Dedifferentiated amniotic fluid mesenchymal stem cell (primary cell): Measurements from ENCODE around the gene RPS6KA5.
"Not testable (repeated sequence)": the region's sequence is repeated elsewhere in the genome, so short reads cannot be mapped to it uniquely, and the experiment has no call there.

Source experiments
- DNase-seq: peaks from one replicate; pipeline ENCODE4 v3.0.0-alpha.2; 2016; ENCODE audit errors: extremely low spot score

The RPS6KA5 gene

DNA sequence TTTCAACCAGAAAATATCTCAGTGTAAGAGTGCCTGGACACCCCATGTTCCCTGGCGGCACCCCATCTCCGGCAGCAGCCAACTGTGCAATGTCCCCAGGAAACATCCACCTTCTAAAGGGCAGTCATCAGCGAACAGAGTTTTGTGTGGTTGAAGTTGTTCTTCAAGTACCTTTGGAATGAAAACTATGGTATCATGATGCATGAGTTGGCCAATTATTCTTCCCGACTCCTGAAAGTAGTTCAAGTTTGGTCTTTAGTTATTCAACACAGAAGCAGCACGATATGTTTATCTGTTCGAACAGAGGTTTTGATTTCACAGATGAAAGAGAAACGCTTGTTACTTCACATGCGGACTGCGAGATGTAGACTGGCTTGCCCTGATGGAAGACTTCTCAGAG, 223.1 kb downstream of the RPS6KA5 start:
- no peak for DNase-seq

DNA sequence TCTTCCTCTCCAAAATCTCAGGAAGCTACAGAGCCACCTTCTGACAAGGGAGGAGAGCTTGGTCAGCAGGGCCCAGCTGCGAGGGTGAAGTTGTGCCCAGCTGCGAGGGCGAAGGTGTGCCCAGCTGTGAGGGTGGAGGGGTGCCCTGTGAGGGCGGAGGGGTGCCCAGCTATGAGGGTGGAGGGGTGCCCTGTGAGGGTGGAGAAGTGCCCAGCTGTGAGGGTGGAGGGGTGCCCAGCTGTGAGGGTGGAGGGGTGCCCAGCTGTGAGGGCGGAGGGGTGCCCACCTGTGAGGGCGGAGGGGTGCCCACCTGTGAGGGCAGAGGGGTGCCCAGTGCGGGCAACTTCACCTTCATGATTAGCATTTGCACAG, 223.8 kb downstream of the RPS6KA5 start:
- DNase-seq, result no peak

DNA sequence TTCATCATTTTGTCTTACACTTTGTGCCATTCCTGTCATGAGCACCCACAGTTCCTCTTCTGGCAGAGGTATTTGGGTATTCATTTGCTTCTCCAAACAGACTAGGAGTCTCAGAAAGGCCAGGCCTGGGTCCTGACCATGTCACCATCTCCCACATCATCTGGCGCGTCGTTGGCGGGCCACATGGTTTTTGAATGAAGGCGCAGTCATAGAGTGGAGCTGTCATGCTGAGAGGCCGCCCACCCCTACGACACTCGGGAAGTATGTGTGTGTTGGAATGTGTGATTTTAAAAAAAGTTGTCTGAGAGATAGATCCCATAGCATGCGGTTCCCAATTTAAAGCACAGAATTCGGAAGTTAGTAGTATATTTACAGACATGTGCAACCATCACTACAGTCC, 228.6 kb downstream of the RPS6KA5 start:
- no peak for DNase-seq

DNA sequence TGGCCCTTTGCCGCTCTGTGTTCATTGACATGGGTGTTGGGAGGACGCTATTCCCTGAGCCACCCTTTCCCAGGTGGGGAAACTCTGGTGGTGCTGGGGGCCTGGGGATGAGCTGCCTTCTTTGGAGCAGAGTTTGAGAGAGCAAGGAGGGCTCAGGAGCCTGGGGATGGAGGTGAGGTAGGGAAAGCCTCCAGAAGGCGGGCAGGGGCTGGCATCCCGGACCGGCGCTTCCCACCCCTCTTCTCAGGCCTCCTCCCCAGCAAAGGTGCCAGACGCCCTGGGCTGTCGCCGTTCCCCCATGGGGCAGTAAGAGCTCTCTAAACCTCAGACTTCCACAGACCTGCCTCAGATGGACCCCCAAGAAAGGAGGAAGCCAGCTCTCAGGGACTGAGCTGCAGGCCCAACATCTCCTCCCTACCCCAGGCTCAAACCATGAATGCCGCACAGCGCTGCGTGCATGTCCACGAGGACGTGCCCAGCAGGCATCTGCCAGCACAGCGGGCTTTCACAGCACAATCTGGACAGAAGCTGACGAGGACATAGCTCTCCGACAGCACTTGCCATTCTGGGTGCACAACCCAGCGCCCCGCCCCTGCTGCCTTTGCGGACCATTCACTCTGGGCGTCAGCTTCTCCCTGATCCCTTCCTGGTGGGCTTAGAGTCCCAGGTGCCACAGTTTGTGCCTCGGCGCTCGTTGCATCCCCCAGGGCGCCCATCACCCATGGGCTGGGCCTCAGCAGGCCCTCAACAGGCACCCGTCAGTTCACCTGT, 229.3 kb downstream of the RPS6KA5 start:
- DNase-seq, result no peak

DNA sequence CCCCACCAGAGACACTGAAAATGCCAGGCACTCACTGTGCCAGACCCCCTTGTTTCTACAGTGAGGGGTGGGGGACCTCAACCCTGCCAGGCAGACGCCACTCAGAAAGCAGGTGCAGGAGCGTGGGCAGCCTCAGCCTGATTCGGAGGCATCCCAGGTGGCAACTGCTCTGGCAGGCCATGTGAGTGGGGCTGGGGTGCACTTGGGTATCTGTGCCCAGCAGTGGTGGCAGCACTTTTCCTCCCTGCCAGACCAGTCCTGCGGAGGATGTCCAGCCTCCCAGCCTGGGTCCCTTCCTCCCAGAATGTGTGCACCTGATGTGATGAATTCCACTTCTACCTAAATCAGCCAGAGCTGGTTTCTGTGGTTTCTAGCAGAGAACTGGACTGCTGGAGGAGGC, 230.8 kb downstream of the RPS6KA5 start:
- DNase-seq, result no peak

DNA sequence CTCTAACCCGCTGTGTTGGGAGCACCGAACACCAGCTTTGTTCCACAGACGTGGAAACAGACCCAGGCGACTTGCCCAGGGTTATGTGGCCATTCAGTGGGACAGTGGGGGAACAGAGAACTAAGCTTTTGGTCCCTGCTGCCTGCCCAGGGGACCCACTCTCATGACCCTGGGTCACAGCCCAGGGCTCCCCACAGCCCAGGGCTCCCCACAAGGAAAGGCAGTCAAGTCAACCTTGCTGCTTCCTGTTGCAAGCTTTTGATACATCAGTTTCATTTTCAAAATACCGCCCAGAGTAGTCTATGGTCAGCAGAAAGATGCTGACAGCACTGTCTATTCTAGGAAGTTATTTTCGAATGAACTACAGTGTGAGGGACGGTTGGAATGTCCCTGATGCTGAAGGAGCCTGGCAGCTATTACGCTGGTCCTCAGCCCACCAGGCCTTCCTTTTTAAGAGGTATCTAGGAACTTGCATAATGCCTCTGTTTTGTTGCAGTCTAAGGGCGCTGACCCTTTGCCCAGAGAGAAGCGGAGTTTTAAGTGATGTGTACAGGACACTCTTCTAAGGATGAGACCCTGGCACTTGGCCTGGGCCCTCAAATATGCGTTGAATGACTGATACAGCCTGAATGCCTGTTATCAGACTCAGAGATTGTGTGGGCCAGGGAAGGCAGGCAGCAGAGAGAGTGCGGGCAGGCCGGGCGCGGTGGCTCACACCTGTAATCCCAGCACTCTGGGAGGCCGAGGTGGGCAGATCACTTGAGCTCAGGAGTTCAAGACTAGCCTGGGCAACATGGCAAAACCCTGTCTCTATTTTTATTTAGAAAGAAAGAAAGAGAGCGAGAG, 231.6 kb downstream of the RPS6KA5 start:
- no peak for DNase-seq

DNA sequence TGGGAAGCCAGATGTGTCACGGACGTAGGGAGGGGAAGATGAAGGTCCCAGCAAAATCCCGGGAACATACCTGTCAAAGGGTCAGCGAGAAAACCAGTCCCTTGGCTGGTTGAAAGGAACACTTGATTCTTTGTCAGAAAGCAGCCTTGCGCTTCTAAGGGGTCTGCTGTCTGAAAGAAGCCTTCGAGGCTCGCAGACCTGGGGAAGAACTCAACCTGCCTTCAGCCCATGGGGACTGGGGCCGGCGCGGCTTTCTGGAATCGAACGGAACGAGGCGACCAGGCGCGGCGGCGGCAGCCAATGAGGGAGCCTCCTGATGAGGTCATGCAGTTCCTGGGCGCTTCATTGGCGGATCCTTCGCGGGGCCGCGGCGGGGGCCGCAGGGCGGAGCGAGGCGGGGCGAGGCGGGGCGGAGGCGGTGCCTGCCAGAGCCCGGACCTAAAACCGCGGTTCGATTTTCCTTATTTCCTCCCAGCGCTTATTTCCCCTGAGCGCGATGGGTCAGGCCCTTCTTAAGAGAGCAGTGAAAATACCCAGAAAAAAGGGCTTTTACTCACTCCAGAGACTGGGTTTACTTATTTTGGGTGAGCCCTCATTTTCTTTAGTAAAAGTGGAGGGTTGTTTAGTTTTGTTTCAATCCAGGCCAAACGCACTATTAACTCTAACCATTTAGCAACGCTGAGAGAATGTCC, 232.4 kb downstream of the RPS6KA5 start:
- peak; percentile 81 for DNase-seq

DNA sequence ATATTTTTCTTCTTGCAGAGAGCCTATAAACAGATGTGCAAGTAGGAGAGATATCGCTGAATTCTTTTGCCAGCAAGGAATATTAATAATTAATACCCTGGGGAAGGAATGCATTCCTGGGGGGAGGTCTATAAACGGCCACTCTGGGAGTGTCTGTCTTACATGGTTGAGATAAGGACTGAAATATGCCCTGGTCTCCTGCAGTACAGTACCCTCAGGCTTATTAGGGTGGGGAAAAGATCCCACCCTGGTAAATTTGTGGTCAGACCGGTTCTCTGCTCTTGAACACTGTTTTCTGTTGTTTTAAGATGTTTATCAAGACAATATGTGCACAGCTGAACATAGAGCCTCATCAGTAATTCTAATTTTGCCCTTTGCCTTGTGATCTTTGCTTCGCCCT, 236.9 kb downstream of the RPS6KA5 start:
- DNase-seq, result not testable (repeated sequence)

DNA sequence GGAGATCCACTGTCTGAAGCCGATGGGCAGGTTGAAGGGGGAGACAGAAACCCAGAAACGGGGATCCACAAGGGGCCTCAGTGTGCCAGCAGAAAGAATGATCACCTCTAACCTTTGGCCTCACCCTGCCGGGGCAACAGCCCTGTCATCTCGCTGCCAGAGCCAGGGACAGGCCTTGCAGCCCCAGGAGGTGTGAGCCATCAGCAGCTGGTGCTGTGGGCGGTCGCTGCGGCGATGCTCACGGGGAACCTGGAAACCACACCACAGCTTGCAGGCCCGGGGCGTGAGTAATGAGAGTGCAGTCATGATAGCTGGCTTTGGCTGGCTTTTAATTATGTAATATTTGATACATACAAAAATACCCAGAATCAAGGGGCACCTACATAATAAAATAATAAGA, 239.5 kb downstream of the RPS6KA5 start:
- no peak for DNase-seq

DNA sequence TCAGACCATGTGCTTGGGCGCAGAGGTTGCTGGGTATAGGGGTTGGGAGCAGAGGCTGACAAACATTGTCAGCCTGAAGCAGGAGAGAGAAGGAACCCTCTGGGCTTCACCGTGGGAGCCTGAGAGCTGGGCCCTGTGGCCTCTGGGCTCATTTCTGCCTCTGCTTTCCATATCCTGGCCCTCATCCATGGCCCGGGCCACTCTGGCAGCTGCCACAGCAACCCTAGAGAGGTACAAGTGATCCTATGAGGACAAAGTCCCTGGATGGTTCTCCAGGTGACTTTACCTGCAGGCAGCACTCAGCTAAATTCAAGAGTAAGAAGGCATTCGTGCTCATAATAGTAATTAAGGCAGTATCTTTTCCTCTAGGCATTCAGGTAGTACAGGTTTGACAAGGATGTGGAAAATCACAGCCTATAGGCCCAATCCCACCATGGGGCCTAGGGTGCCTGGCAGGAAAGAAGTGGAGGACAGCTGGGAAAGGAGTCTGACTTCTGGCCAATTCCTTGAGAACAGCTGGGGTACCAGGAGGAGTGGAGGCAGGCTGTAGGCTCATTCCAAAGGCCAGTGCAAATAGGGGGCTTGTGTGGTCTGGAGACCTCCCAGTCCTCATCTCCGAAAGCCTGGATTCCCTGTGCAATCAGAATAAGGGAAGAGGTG, 240.6 kb downstream of the RPS6KA5 start:
- no peak for DNase-seq

DNA sequence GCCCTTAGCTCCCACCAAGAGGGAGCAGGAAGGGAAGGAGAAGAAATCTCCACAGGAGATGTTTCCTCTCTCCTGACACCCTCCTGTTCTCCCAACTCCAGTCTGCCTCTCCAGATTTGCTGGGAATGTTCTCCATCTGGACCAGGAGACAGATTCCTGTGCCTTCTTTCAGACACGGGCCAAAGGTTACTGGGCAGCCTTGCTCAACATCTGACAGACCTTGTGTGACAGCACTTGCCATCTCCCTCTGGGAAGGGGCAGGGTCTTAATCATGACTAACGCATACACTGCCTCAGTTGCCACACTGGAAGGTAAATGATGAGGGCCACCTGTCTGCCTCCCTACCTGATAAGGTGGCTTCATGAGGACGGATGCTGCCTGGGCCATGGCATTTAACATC, 241.7 kb downstream of the RPS6KA5 start:
- no peak for DNase-seq

DNA sequence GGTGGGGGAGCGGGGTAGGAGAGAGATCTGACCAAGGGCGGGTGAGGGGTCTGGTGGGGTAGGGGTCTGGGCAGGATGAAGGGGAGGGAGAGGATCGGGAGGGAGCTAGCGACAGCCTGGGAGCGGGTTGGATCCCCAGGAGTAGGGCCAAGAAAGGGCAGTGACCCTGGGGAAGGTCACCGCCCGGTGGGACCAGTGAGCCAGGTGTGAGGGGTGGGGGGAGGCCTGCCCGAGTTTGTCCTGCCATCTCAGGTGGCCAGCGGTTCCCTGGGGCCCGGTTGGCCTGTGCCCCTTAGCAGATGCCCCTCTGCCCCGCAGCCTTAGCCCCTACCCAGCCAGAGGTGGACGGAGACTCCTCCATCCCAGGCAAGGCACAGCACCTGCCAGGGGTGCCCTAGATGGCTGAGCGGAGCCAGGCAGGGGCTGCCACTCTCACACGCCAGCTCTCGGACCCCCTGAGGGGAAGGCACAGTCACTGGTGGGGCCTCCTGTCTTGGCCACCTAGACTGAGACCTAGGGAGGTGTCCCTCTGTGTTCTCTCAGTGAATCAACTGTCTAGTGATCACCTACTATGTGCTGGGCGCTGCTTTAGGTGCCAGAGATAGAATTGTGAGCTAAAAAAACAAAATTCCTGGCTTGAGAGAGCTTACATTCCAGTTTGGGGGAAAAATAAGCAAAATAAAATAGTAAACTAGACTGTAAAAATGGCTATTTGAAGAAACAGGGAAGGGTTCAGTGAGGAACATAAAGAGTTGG, 243.6 kb downstream of the RPS6KA5 start:
- no peak for DNase-seq

DNA sequence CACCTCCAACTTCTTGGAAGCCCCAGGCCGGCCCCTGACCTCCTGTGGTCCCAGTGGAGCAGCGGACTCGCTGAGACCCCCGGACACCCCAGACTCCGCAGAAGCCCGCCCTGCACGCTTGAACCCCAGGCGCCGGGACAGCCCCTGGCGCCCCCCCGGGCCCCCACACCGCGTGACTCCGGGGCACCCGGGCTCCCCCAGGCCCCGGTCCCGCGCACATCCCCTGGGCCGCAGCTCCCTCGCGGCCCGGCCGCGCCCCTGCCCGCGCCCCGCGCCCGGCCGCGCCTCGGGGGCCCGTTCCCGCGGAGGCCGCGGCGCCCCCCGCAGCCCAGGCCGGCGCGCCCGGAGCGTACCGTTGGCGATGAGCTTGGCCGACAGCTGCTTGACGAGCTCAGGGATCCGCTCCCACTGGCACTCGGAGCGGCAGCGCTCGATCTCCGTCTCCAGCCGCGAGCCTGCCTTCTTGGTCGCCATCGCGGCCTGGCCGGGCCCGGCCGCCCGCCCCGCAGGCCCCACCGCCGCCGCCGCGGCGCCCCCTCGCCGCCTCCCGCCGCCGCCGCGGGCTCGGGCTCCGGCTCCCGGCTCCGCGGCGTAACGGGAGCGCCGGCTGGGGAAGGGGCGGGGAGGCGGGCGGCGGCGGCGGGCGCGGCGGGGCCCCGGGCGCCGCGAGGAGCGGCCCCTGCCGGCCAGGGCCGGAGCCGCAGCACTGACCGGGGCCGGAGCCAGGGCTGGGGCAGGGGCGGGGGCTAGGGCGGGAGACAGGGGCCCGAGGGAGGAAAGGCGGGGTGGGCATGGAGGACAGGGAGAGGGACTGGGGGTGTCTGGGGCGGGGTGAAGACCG, 244.4 kb downstream of the RPS6KA5 start, which contains the start of gene TTC7B:
Gene TTC7B, minus strand, starts transcription at position 609 of the 841 bp plus-strand sequence. Its CDS starts 135 bp downstream, at position 474.
- no peak for DNase-seq

DNA sequence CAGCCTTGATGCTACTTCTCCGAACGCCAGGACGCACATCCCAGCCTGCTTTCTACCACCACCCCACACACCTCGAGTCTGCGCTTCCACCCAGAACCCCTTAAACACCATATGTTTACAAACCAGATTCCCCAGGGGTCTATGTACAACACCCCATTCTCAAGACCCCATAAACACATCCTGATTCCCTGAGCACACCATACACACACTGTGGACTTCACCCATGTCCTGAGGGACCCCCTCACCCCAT, 244.9 kb downstream of the RPS6KA5 start:
- DNase-seq, result no peak

DNA sequence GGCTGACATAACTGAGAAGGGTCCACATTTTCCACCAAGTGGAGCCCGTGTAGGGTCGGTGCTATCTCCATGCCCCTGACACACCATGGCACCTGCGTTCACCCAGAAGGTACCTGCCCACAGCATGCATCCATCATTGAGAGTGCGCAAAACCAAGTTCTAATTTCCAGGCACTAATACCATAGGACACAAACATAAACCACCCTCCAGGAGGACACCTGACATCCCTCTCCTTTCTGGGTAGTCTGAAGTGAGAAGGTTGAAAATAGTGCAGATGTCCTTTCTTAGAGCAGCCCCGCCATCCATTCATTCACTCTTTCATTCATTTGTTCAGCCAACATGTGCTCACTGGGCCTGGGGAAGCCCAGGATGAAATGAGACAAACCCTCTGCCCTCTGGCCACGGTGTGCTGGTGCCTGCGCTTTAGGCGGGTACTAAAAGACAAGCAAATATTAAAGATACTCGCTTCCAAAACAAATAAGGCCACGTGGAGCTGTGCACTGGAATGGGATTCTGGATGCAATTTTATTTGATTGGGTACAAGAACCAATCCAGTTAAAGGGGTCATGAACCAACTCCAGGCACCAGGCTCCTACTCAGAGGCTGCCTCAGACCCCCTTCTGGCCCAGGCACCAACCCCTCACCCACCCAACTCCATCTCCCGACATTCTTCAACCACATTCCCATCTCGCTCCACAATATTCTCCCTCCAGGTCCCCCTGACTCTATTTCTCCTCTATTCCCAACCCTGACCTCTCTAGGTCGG, 245.5 kb downstream of the RPS6KA5 start:
- DNase-seq, result no peak

DNA sequence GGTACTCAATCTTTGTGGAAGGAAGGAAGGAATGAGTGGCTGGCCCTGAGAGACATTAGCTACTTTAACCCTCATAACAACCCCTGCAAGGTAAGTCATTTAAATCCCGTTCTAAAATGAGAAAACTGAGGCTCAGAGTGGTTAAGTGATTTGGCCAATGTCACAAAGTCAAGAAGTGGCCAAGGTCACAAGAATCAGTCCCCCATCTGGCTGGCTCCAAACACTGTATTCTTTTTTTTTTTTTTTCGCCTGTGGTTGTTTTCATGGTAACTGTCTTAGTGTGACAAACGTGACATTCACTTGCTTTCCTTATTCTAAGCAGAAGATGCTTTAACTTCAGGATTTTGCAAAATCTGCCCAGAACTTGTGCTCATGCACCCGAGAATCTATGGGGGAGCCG, 247.0 kb downstream of the RPS6KA5 start:
- DNase-seq, result no peak

DNA sequence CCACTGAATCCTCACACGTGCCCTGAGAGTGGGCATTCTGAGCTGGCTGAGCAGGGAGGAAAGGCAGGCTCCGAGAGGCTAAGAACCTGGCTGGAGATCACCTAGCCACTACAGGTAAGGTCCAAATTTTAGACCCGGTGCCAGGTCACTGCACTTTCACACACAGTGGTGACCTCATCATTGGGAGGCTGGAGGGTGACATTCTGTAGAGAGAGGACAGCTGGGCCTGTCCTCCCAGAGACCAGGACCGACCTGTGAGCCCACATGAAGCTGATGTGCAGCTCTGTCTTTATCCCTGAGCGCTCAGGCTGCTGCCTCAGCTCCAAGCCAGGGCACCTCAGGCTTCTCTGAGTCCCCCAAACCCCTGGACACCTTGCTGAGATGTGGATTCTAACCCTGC, 248.3 kb downstream of the RPS6KA5 start:
- no peak for DNase-seq

DNA sequence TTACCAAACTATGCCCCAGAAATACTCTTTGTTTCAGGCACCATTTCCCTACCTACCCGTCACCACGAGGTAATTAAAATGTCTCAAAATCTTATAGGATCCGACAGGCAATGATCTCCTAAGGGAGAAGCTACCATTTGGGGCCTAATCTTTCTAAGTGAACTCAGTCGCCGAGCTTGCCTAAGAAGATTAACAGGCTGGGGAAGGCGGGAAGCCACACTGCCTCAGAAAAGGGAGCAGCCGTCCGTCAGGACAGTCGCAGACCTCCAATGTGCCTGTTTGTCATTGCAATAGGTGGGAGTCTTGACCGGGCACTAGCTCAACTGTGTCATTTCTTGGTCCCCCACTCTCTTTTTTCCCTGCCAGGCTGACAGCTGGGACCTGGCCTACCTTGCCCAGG, 248.8 kb downstream of the RPS6KA5 start:
- no peak for DNase-seq

DNA sequence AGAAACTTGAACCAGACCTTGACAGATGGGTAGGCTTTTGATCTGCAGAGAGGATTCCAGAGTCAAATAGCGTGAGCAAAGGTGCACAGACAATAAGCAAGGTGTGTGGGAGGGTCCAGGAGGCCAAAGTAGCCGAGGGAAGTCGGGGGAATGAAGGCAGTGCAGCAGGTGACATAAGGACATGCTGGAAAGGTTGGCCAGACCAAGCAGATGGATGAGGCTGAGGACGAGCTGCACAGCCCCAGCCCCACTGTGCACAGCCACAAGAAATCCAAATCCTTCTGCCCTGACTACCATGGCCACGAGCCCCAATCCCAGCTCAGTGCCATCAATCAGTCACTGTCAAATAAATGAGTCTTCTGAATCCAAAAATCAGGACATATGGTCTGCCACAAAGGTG, 249.6 kb downstream of the RPS6KA5 start:
- DNase-seq, result no peak
